Measurements from ENCODE around the gene KRTAP19-1. TPM values are rescaled to one million over a fixed set of nuclear protein-coding genes. Genes with fewer than 3 reads are reported as not detected.

Gene KRTAP19-1
- polyA plus RNA-seq, 2 donors = not detected

DNA sequence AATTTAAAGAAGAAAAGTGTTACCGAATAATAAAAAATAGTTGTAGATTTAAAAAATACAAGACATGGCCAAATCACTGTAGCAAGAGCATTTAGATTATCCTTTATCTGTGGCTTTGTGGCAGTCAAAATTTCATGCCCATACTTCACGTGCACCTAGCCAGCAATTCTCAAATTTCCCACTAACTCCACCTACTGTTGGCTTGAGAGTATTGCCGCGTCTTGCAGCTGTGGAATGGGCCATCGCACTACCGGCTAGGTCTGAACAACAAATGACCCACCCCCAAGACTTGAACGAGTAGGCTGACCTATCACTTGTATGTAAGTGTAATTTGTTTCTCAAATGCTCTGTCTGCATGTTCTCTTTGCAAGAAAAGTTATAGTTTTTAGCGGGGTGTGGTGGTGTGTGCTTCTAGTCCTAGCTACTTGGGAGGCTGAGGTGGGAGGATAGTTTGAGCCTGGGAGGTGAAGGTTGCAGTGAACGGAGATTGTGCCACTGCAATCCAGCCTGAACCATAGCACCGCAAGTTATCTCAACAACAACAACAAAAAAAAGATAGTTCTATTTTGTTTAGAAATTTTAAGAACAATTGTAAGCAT, 46.0 kb downstream of the KRTAP19-1 start:
- Histone ChIP-seq H3K36me3 (ENCODE audit: control insufficient read depth in 2 of 2, insufficient read depth in 2 of 2, low read length in 1 of 2) (no peaks in the 10 kb centered on the region), H3K4me3 (ENCODE audit: low read depth in 1 of 2, low read length in 2 of 2) (no peak overlapping the region), H3K27me3 (ENCODE audit: control insufficient read depth in 1 of 2, insufficient read depth in 2 of 2, low read length in 2 of 2) (no peaks in the 10 kb centered on the region), H3K9me3 (ENCODE audit: control insufficient read depth in 2 of 2, insufficient read depth in 1 of 2, low read depth in 1 of 2, low read length in 1 of 2) (no peaks in the 10 kb centered on the region), H3K4me1 (ENCODE audit: control insufficient read depth in 2 of 2, insufficient read depth in 2 of 2, low read length in 1 of 2) (no peaks in the 10 kb centered on the region), H3K27ac (ENCODE audit: low read depth in 2 of 2, low read length in 1 of 2) (no peak overlapping the region)
- WGBS, 2 donors = 36% methylated on average over 10 of the region's 10 CpGs

DNA sequence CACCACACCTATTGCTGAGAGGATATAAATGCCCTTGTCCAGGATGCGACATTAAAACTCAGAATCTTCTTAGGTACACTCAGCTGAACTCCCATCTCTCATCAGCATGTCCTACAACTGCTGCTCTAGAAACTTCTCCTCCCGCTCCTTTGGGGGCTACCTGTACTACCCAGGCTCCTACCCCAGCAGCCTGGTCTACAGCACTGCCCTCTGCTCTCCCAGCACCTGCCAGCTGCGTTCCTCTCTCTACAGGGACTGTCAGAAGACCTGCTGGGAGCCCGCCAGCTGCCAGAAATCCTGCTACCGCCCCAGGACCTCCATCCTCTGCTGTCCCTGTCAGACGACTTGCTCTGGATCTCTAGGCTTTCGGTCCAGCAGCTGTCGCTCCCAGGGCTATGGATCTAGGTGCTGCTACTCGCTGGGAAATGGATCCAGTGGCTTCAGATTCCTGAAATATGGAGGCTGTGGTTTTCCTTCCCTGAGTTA, 50.0 kb downstream of the KRTAP19-1 start, which contains the start of gene KRTAP13-4:
TSS of gene KRTAP13-4 (plus strand) at position 51 of the 486 bp plus-strand sequence. CDS start at position 107, 56 bp downstream.
- Histone ChIP-seq H3K9me3 (ENCODE audit: control insufficient read depth in 2 of 2, insufficient read depth in 1 of 2, low read depth in 1 of 2, low read length in 1 of 2) (no peaks in the 10 kb centered on the region), H3K27ac (ENCODE audit: low read depth in 2 of 2, low read length in 1 of 2) (no peak within 1 kb of the TSS), H3K4me1 (ENCODE audit: control insufficient read depth in 2 of 2, insufficient read depth in 2 of 2, low read length in 1 of 2) (no peaks in the 10 kb centered on the region), H3K36me3 (ENCODE audit: control insufficient read depth in 2 of 2, insufficient read depth in 2 of 2, low read length in 1 of 2) (no peaks in the 10 kb centered on the region), H3K4me3 (ENCODE audit: low read depth in 1 of 2, low read length in 2 of 2) (no peak within 1 kb of the TSS), H3K27me3 (ENCODE audit: control insufficient read depth in 1 of 2, insufficient read depth in 2 of 2, low read length in 2 of 2) (no peaks in the 10 kb centered on the region)
- WGBS, 2 donors = 77 to 85% methylated on average over 9 of the region's 9 CpGs

Other genes with a start within 250 kb of the KRTAP19-1 start
- gene KRTAP24-1, start 197.4 kb downstream of the KRTAP19-1 start, polyA plus RNA-seq = not detected
- not detected for gene KRTAP25-1, start 190.9 kb downstream of the KRTAP19-1 start, polyA plus RNA-seq
- gene KRTAP26-1, start 160.1 kb downstream of the KRTAP19-1 start, polyA plus RNA-seq = not detected
- not detected for gene KRTAP27-1, start 142.7 kb downstream of the KRTAP19-1 start, polyA plus RNA-seq
- gene KRTAP23-1, start 131.8 kb downstream of the KRTAP19-1 start, polyA plus RNA-seq = not detected
- not detected for gene KRTAP13-2, start 108.1 kb downstream of the KRTAP19-1 start, polyA plus RNA-seq
- gene KRTAP13-1, start 84.3 kb downstream of the KRTAP19-1 start, polyA plus RNA-seq = not detected
- gene KRTAP13-3, start 54.4 kb downstream of the KRTAP19-1 start, polyA plus RNA-seq = not detected
- not detected for gene KRTAP13-4, start 50.1 kb downstream of the KRTAP19-1 start, polyA plus RNA-seq
- not detected for gene KRTAP15-1, start 40.1 kb downstream of the KRTAP19-1 start, polyA plus RNA-seq
- gene KRTAP19-2, start 7.1 kb upstream of the KRTAP19-1 start, polyA plus RNA-seq = not detected
- gene KRTAP19-3, start 11.6 kb upstream of the KRTAP19-1 start, polyA plus RNA-seq = not detected
- not detected for gene KRTAP19-4, start 16.8 kb upstream of the KRTAP19-1 start, polyA plus RNA-seq
- not detected for gene KRTAP19-5, start 21.8 kb upstream of the KRTAP19-1 start, polyA plus RNA-seq
- not detected for gene KRTAP19-6, start 61.5 kb upstream of the KRTAP19-1 start, polyA plus RNA-seq
- not detected for gene KRTAP19-7, start 80.9 kb upstream of the KRTAP19-1 start, polyA plus RNA-seq
- not detected for gene KRTAP22-2, start 110.0 kb upstream of the KRTAP19-1 start, polyA plus RNA-seq
- not detected for gene KRTAP6-3, start 112.1 kb upstream of the KRTAP19-1 start, polyA plus RNA-seq
- not detected for gene KRTAP6-2, start 118.5 kb upstream of the KRTAP19-1 start, polyA plus RNA-seq
- not detected for gene KRTAP22-1, start 120.7 kb upstream of the KRTAP19-1 start, polyA plus RNA-seq
- gene KRTAP6-1, start 133.6 kb upstream of the KRTAP19-1 start, polyA plus RNA-seq = not detected
- not detected for gene KRTAP20-1, start 136.1 kb upstream of the KRTAP19-1 start, polyA plus RNA-seq
- gene KRTAP20-4, start 140.3 kb upstream of the KRTAP19-1 start, polyA plus RNA-seq = not detected
- gene KRTAP20-2, start 154.8 kb upstream of the KRTAP19-1 start, polyA plus RNA-seq = not detected
- gene KRTAP20-3, start 162.5 kb upstream of the KRTAP19-1 start, polyA plus RNA-seq = not detected
- gene KRTAP21-3, start 238.4 kb upstream of the KRTAP19-1 start, polyA plus RNA-seq = not detected

Data from esophagus (tissue), 2 donors.